H1 (cell line): ENCODE results near the gene COASY. TPM values are rescaled to one million over a fixed set of nuclear protein-coding genes. Genes with fewer than 3 reads are reported as not detected.

Experiments used
- CTCF ChIA-PET: fragments of 300-600 bp; sonication (Branson Sonifier 250); formaldehyde crosslinking; loops from one replicate; lab custom pipeline; 2021; ENCODE audit not compliant: partially characterized antibody; lab: Charles Lee
- POLR2A ChIA-PET: fragments of 300-600 bp; sonication (Branson Sonifier 250); formaldehyde crosslinking; loops from one replicate; lab custom pipeline; 2021; ENCODE audit warnings: inconsistent platforms; ENCODE audit not compliant: partially characterized antibody; lab: Charles Lee
- DNase-seq, 2 experiments: peaks; one replicate each; pipeline versions ENCODE4 v3.0.0 to v3.0.0-alpha.2; 2010 to 2022; ENCODE audit warnings: low spot score in 2 of 2, low read depth in 1 of 2, mixed read lengths in 1 of 2
- FAIRE-seq: peaks from 2 replicates; lab custom pipeline; 2011; peaks lifted over from hg19 to GRCh38; lab: Jason Lieb, UNC
- H2AFZ ChIP-seq: 2 replicates; pipeline ENCODE4 v1.8.1; 2012; ENCODE audit warnings: low read length, inconsistent platforms
- H2AK5ac ChIP-seq: 2 replicates; pipeline ENCODE4 v1.6.1; 2013; ENCODE audit warnings: low read depth, low read length
- H2BK120ac ChIP-seq: replicated peaks from 2 replicates; pipeline ENCODE3; 2013; ENCODE audit warnings: low read depth, low read length, inconsistent platforms
- H2BK12ac ChIP-seq: 2 replicates; pipeline ENCODE4 v1.6.1; 2013; ENCODE audit warnings: low read depth, low read length
- H2BK15ac ChIP-seq: 2 replicates; pipeline ENCODE4 v1.6.1; 2013; ENCODE audit warnings: low read length
- H2BK20ac ChIP-seq: 2 replicates; pipeline ENCODE4 v1.6.1; 2013; ENCODE audit warnings: low read length
- H2BK5ac ChIP-seq: 2 replicates; pipeline ENCODE4 v1.6.1; 2013; ENCODE audit warnings: low read depth, low read length
- H3K14ac ChIP-seq: 2 replicates; pipeline ENCODE4 v1.6.1; 2013; ENCODE audit warnings: inconsistent platforms; ENCODE audit not compliant: insufficient read length
- H3K18ac ChIP-seq: 2 replicates; pipeline ENCODE4 v1.6.1; 2013; ENCODE audit warnings: low read length; ENCODE audit errors: extremely low read depth
- H3K23ac ChIP-seq: 2 replicates; pipeline ENCODE4 v1.6.1; 2013; ENCODE audit warnings: inconsistent platforms; ENCODE audit not compliant: insufficient read length
- H3K23me2 ChIP-seq: 2 replicates; pipeline ENCODE4 v1.6.1; 2013; ENCODE audit warnings: low read depth, low read length
- H3K27ac ChIP-seq: 2 replicates; pipeline ENCODE4 v1.6.1; 2011; ENCODE audit warnings: low read depth, low read length, inconsistent platforms
- H3K27me3 ChIP-seq, 4 experiments: replicated peaks in 1 of 4; 1 replicate in 1 of 4; 2 replicates in 3 of 4; pipeline versions ENCODE4 v1.6.1 to v1.8.1; 2011 to 2013; ENCODE audit warnings: low read length in 3 of 4, mild to moderate bottlenecking in 3 of 4, inconsistent platforms in 2 of 4, mixed read lengths in 2 of 4, moderate library complexity in 1 of 4; ENCODE audit not compliant: control insufficient read depth in 3 of 4, insufficient read depth in 3 of 4; ENCODE audit errors: extremely low read depth in 1 of 4
- H3K36me3 ChIP-seq, 4 experiments: 2 replicates each; pipeline versions ENCODE4 v1.6.1 to v1.8.1; 2011 to 2013; ENCODE audit warnings: mild to moderate bottlenecking in 4 of 4, low read length in 3 of 4, moderate library complexity in 2 of 4, control low read depth in 1 of 4, inconsistent platforms in 1 of 4; ENCODE audit not compliant: insufficient read depth in 4 of 4, control insufficient read depth in 2 of 4
- H3K4ac ChIP-seq: replicated peaks from 2 replicates; pipeline ENCODE3; 2013; ENCODE audit warnings: low read length, low read depth, mixed read lengths, inconsistent platforms; ENCODE audit not compliant: insufficient read length
- H3K4me1 ChIP-seq, 4 experiments: replicated peaks in 1 of 4; 1 replicate in 1 of 4; 2 replicates in 3 of 4; pipeline versions ENCODE4 v1.6.1 to v1.8.1; 2011 to 2013; ENCODE audit warnings: low read length in 3 of 4, inconsistent platforms in 2 of 4, mixed read lengths in 1 of 4; ENCODE audit not compliant: insufficient read depth in 4 of 4, control insufficient read depth in 3 of 4
- H3K4me2 ChIP-seq, 2 experiments: 2 replicates each; pipeline versions ENCODE4 v1.6.1 to v1.8.1; 2011 to 2013; ENCODE audit warnings: low read depth in 2 of 2, low read length in 2 of 2, control low read depth in 1 of 2, inconsistent platforms in 1 of 2, mild to moderate bottlenecking in 1 of 2; ENCODE audit not compliant: insufficient read depth in 1 of 2
- H3K4me3 ChIP-seq, 4 experiments: fragments of 200-600, 300-600 bp in 1 of 4; sonication (generic), shearing (Covaris generic), sonication (Bioruptor Twin) in 1 of 4; 2 replicates each; pipeline versions ENCODE4 v1.5.1 to v1.8.1; 2011 to 2016; ENCODE audit warnings: low read length in 4 of 4, low read depth in 3 of 4, control low read depth in 2 of 4, inconsistent platforms in 2 of 4, mild to moderate bottlenecking in 2 of 4, mixed read lengths in 1 of 4, moderate library complexity in 1 of 4; ENCODE audit not compliant: insufficient read depth in 2 of 4; ENCODE audit errors: extremely low read depth in 1 of 4
- H3K56ac ChIP-seq: replicated peaks from 2 replicates; pipeline ENCODE3; 2013; ENCODE audit warnings: low read depth, mild to moderate bottlenecking, mixed read lengths, low read length, inconsistent platforms; ENCODE audit not compliant: insufficient read length
- H3K79me1 ChIP-seq: 2 replicates; pipeline ENCODE4 v1.6.1; 2013; ENCODE audit warnings: low read depth, low read length, control low read depth
- H3K79me2 ChIP-seq, 2 experiments: 2 replicates each; pipeline versions ENCODE4 v1.6.1 to v1.8.1; 2012 to 2013; ENCODE audit warnings: low read length in 2 of 2, mild to moderate bottlenecking in 2 of 2, inconsistent platforms in 1 of 2; ENCODE audit not compliant: insufficient read depth in 2 of 2, control insufficient read depth in 1 of 2
- H3K9ac ChIP-seq, 4 experiments: replicated peaks in 1 of 4; 1 replicate in 1 of 4; 2 replicates in 3 of 4; pipeline versions ENCODE4 v1.6.1 to v1.8.1; 2011 to 2013; ENCODE audit warnings: low read depth in 3 of 4, low read length in 3 of 4, control low read depth in 2 of 4, mild to moderate bottlenecking in 2 of 4, moderate library complexity in 2 of 4, inconsistent platforms in 1 of 4; ENCODE audit errors: extremely low read depth in 1 of 4
- H3K9me3 ChIP-seq, 2 experiments: 2 replicates each; pipeline versions ENCODE4 v1.6.1 to v1.8.1; 2012 to 2013; ENCODE audit warnings: mild to moderate bottlenecking in 2 of 2, moderate library complexity in 2 of 2, control low read depth in 1 of 2, inconsistent platforms in 1 of 2, low read depth in 1 of 2, low read length in 1 of 2, mixed read lengths in 1 of 2; ENCODE audit not compliant: insufficient read depth in 2 of 2
- H4K20me1 ChIP-seq, 2 experiments: replicated peaks in 1 of 2; 2 replicates each; pipeline versions ENCODE3 to v1.8.1; 2011 to 2013; ENCODE audit warnings: inconsistent platforms in 2 of 2, low read length in 2 of 2, mild to moderate bottlenecking in 1 of 2; ENCODE audit not compliant: insufficient read depth in 2 of 2, control insufficient read depth in 1 of 2
- H4K5ac ChIP-seq: 2 replicates; pipeline ENCODE4 v1.6.1; 2013; ENCODE audit warnings: low read length, low read depth, mixed read lengths, inconsistent platforms; ENCODE audit not compliant: insufficient read length
- H4K8ac ChIP-seq: 2 replicates; pipeline ENCODE4 v1.8.0; 2013; ENCODE audit warnings: mild to moderate bottlenecking, moderate library complexity, low read length, inconsistent platforms; ENCODE audit not compliant: insufficient read depth; ENCODE audit errors: extremely low read depth
- H4K91ac ChIP-seq: replicated peaks from 2 replicates; pipeline ENCODE3; 2013; ENCODE audit warnings: low read length, mixed read lengths, inconsistent platforms; ENCODE audit not compliant: insufficient read length
- CTCF ChIP-seq, 3 experiments: IDR thresholded peaks; 1 replicate in 2 of 3; 2 replicates in 1 of 3; pipeline versions ENCODE4 v1.5.1 to v1.6.1; 2011; ENCODE audit warnings: low read length in 3 of 3, mild to moderate bottlenecking in 3 of 3, inconsistent platforms in 2 of 3, low read depth in 1 of 3, moderate library complexity in 1 of 3; ENCODE audit not compliant: insufficient read depth in 1 of 3; ENCODE audit errors: control extremely low read depth in 1 of 3
- HDAC6 ChIP-seq: IDR thresholded peaks from one replicate; pipeline ENCODE4 v1.7.1; 2012; ENCODE audit warnings: low read depth, mild to moderate bottlenecking, inconsistent platforms, low read length, moderate library complexity
- POLR2A ChIP-seq, 2 experiments: IDR thresholded peaks; 1 replicate in 1 of 2; 2 replicates in 1 of 2; pipeline ENCODE4 v1.6.1; 2011; ENCODE audit warnings: low read depth in 2 of 2, low read length in 2 of 2, mild to moderate bottlenecking in 2 of 2; ENCODE audit errors: control extremely low read depth in 1 of 2
- SUZ12 ChIP-seq: fragments of 200-600 bp; sonication (generic); IDR thresholded peaks from 2 replicates; pipeline ENCODE4 v1.6.1; 2012; ENCODE audit warnings: mild to moderate bottlenecking, inconsistent platforms, low read length, moderate library complexity, mixed read lengths
- TAF1 ChIP-seq: IDR thresholded peaks from 2 replicates; pipeline ENCODE4 v1.6.1; 2011; ENCODE audit warnings: mild to moderate bottlenecking, low read depth, low read length
- WGBS, 2 experiments: shearing (Covaris generic) in 1 of 2; methylation state at CpG; one replicate each; pipeline versions ENCODE4 v1.1.6 to v1.1.7; 2013 to 2015; ENCODE audit warnings: low lambda C conversion rate in 2 of 2, mixed read lengths in 2 of 2, inconsistent platforms in 1 of 2, low coverage in 1 of 2, missing lambda C conversion rate in 1 of 2; ENCODE audit not compliant: insufficient replicate concordance in 2 of 2, insufficient coverage in 1 of 2, insufficient read length in 1 of 2; ENCODE audit errors: extremely low coverage in 1 of 2, missing lambda C conversion rate in 1 of 2; 5-methylcytosine and 5-hydroxymethylcytosine counted together
- polyA plus RNA-seq, 7 experiments: library from polyadenylated mRNA; depleted of rRNA in 3 of 7; stranded (reverse) in 5 of 7; unstranded in 2 of 7; fragments of >200 nt in 5 of 7; fragments of 200-250 nt in 2 of 7; gene quantifications; 1 replicate in 5 of 7; 2 replicates in 1 of 7; 4 replicates in 1 of 7; pipeline versions ENCODE4 v1.2.1 to v1.2.3, GENCODE V29; 2011 to 2013; ENCODE audit warnings: missing spikeins in 2 of 7, mixed read lengths in 2 of 7
- total RNA-seq: library from RNA; stranded (reverse); fragmentation: NEBNext Ultra II Directional; extraction: Animal tissue kit (Norgen Biotek cat#: 25700); gene quantifications from 2 replicates; pipeline ENCODE4 v1.2.1, GENCODE V29; 2021

The COASY gene
- total and polyA plus RNA-seq, 2 of the 8 experiments (the other 6 are each of a cell fraction or from before 2014, with no cell fraction given) = 64.5 to 100 TPM

- no peak overlapping the region for H4K5ac ChIP-seq
- WGBS, 2 experiments = 77% methylated on average over 14 of the region's 14 CpGs; no CpG with 5 or more reads in 1 of the 2 experiments
- H3K18ac ChIP-seq = no peak overlapping the region
- H2BK5ac ChIP-seq = no peak overlapping the region
- CTCF ChIA-PET = interaction anchor here (0.8 to 3.0 kb wide), 14 partner anchors 12 to 146 kb away, joined by 3 to 28 read pairs (median 4); partner anchors contain the start of genes MLX, NAGLU and PSMC3IP
- no peak overlapping the region for H2BK15ac ChIP-seq
- H3K27ac ChIP-seq = no peak overlapping the region
- H3K27me3 ChIP-seq = no peaks in the 10 kb centered on the region
- no peak overlapping the region for H2BK20ac ChIP-seq
- H2BK12ac ChIP-seq = no peak overlapping the region
- H3K4me3 ChIP-seq = peak overlapping the region; percentile 31 to 61 (median 37); a peak in 6 of 8 replicates
- no peak overlapping the region for H3K4ac ChIP-seq
- no peak overlapping the region for H3K56ac ChIP-seq
- TF ChIP-seq HDAC6 = no peak
- TF ChIP-seq CTCF (IDR thresholded peaks at IDR 0.05; ENCODE audit: control extremely low read depth in 1 of 3, insufficient read depth in 1 of 3, low read depth in 1 of 3, low read length in 3 of 3) = no peak
- no peak for TF ChIP-seq SUZ12
- no peak for TF ChIP-seq POLR2A (IDR thresholded peaks at IDR 0.05; ENCODE audit: control extremely low read depth in 1 of 2, low read depth in 2 of 2, low read length in 2 of 2)
- no peak for TF ChIP-seq TAF1
- H3K79me1 ChIP-seq = peaks cover 2% of the 10 kb centered on the region
- no peaks in the 10 kb centered on the region; a peak in 1 of 8 replicates for H3K36me3 ChIP-seq
- no peak overlapping the region for H3K23ac ChIP-seq
- DNase-seq = no peak
- H2AFZ ChIP-seq = no peak overlapping the region
- peaks cover 2% of the 10 kb centered on the region; the same call in 1 of the 2 replicates for H3K23me2 ChIP-seq
- H4K20me1 ChIP-seq = peaks cover 0 to 1% of the 10 kb centered on the region in 2 experiments
- FAIRE-seq = no peak
- no peaks in the 10 kb centered on the region; a peak in 1 of 4 replicates for H3K79me2 ChIP-seq
- no peak overlapping the region for H3K9ac ChIP-seq
- H4K8ac ChIP-seq = no peak overlapping the region
- no peak overlapping the region for H4K91ac ChIP-seq
- POLR2A ChIA-PET = interaction anchor here (0.6 to 4.3 kb wide), 10 partner anchors 10 to 61 kb away, joined by 3 to 43 read pairs (median 4); partner anchors contain the start of genes MLX, NAGLU, PSMC3IP and RETREG3
- no peaks in the 10 kb centered on the region for H3K9me3 ChIP-seq
- H2BK120ac ChIP-seq = no peak overlapping the region
- peak overlapping the region; percentile 48 to 84 for H3K4me2 ChIP-seq
- H2AK5ac ChIP-seq = no peak overlapping the region
- no peak overlapping the region for H3K14ac ChIP-seq
- H3K4me1 ChIP-seq = peaks cover 0 to 13% (median 10%) of the 10 kb centered on the region in 4 experiments; a peak in 5 of 7 replicates
These were observed 12.8 kb upstream of the COASY start for GRCh38 chr17:42548993-42549755.
